Panc1 (cell line): ENCODE data around the gene HTR1E. TPM values are rescaled to one million over a fixed set of nuclear protein-coding genes. Genes with fewer than 3 reads are reported as not detected.

Experiments used
- ATAC-seq: fragments of 200-7000 bp; cut with Tn5 transposase; 2 replicates; pipeline ENCODE4 v1.9.1; 2020; ENCODE audit warnings: mild to moderate bottlenecking, moderate library complexity
- BruUV-seq: library from RNA; stranded (reverse); fragments of 400-500 nt; replicated peaks from 2 replicates; lab custom pipeline; 2021; lab: Mats Ljungman, UMichigan
- CTCF ChIA-PET: fragments of 300-600 bp; sonication (Branson Sonifier 250); formaldehyde crosslinking; loops from one replicate; lab custom pipeline; 2022; ENCODE audit warnings: antibody characterized with exemption; lab: Charles Lee
- POLR2A ChIA-PET: fragments of 300-600 bp; sonication (Branson Sonifier 250); formaldehyde crosslinking; loops from one replicate; lab custom pipeline; 2022; ENCODE audit warnings: antibody characterized with exemption; lab: Charles Lee
- DNase-seq: peaks from one replicate; pipeline ENCODE4 v3.0.0-alpha.2; 2010; ENCODE audit warnings: low read depth, low spot score
- H3K27ac ChIP-seq: 2 replicates; pipeline ENCODE4 v1.5.1; 2011; ENCODE audit warnings: mild to moderate bottlenecking, low read length, inconsistent platforms
- H3K27me3 ChIP-seq: fragments of 200-500 bp; sonication (Bioruptor generic); 2 replicates; pipeline ENCODE4 v1.6.0; 2014; ENCODE audit warnings: low read length, inconsistent platforms; ENCODE audit not compliant: control insufficient read depth, insufficient read depth
- H3K36me3 ChIP-seq: fragments of 200-500 bp; sonication (Bioruptor generic); 2 replicates; pipeline ENCODE4 v1.5.1; 2014; ENCODE audit warnings: inconsistent platforms, mild to moderate bottlenecking, low read length, moderate library complexity; ENCODE audit not compliant: control insufficient read depth, insufficient read depth
- H3K4me1 ChIP-seq: 2 replicates; pipeline ENCODE4 v1.5.1; 2011; ENCODE audit warnings: inconsistent platforms, mild to moderate bottlenecking, low read length, moderate library complexity; ENCODE audit not compliant: control insufficient read depth, insufficient read depth
- H3K4me3 ChIP-seq, 2 experiments: 2 replicates each; pipeline ENCODE4 v1.5.1; 2011 to 2012; ENCODE audit warnings: low read depth in 2 of 2, low read length in 2 of 2, mild to moderate bottlenecking in 2 of 2, inconsistent platforms in 1 of 2, moderate library complexity in 1 of 2
- H3K9me3 ChIP-seq: fragments of 200-500 bp; sonication (Bioruptor generic); 2 replicates; pipeline ENCODE4 v1.5.1; 2014; ENCODE audit warnings: low read depth, mild to moderate bottlenecking, inconsistent platforms, low read length, moderate library complexity; ENCODE audit not compliant: control insufficient read depth, insufficient read depth
- CTCF ChIP-seq: fragments of 450-650 bp; IDR thresholded peaks from 2 replicates; pipeline ENCODE4 v1.5.1; 2017; ENCODE audit warnings: mild to moderate bottlenecking
- POLR2AphosphoS5 ChIP-seq: IDR thresholded peaks from 2 replicates; pipeline ENCODE4 v1.6.1; 2012; ENCODE audit warnings: mild to moderate bottlenecking, low read depth, low read length, moderate library complexity
- REST ChIP-seq, 2 experiments: IDR thresholded peaks; 2 replicates each; pipeline ENCODE4 v1.6.1; 2011 to 2012; ENCODE audit warnings: low read depth in 2 of 2, control low read depth in 1 of 2, low read length in 1 of 2, mild to moderate bottlenecking in 1 of 2, moderate library complexity in 1 of 2; ENCODE audit not compliant: insufficient read depth in 1 of 2
- SIN3A ChIP-seq: IDR thresholded peaks from 2 replicates; pipeline ENCODE4 v1.6.1; 2012; ENCODE audit warnings: low read depth, mild to moderate bottlenecking, low read length, moderate library complexity, borderline replicate concordance; ENCODE audit not compliant: insufficient read depth
- TCF7L2 ChIP-seq: IDR thresholded peaks from 2 replicates; pipeline ENCODE4 v1.6.1; 2011; ENCODE audit warnings: mild to moderate bottlenecking, low read depth, low read length, inconsistent platforms
- in situ Hi-C: cut with HindIII; loops from 2 replicates; pipeline ENCODE4 v1.10.0; 2016; ENCODE audit warnings: low sequenced_read_pairs, low pct_unique_long_range_greater_than_20kb
- intact Hi-C: fragments of 100-400 bp; cut with micrococcal nuclease; formaldehyde crosslinking; loops from one replicate; pipeline ENCODE4 v1.10.0; 2022; ENCODE audit not compliant: unreplicated experiment
- total RNA-seq: library from RNA; stranded (reverse); gene quantifications from one replicate; pipeline ENCODE4 v1.2.1, GENCODE V29; 2021; ENCODE audit not compliant: unreplicated experiment

HTR1E gene
- total RNA-seq, 1 experiment from 2014 or later: not detected

DNA sequence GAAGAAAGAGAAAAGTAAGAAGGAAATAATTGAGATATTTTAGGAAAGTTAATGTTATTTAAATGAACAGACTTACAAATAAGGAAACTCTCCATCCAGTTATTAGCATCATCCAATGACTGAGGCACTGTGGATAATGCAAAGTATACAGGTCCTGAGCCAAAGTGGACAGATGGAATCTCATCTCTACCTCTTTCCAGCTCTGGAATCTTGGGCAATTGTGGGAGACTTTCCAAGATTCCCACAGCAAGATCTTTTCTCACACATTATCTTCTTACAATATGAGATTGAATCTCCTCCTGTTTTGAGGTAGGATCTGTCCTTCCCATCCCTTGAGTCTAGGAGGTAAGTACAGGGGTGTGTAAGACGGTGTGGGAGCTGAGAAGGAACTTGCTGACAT lies 28.9 kb downstream of the HTR1E start:
- intact Hi-C loops: no loop called here
- H3K4me1 ChIP-seq: no peaks in the 10 kb centered on the region
- no peak overlapping the region for H3K27ac ChIP-seq
- no peak overlapping the region for H3K4me3 ChIP-seq
- TF ChIP-seq REST (IDR thresholded peaks at IDR 0.05; ENCODE audit: insufficient read depth in 1 of 2, low read depth in 2 of 2, low read length in 1 of 2) (no peak), TCF7L2 (no peak), CTCF (no peak), SIN3A (no peak), POLR2AphosphoS5 (no peak)
- no peak for ATAC-seq
- CTCF ChIA-PET: no interaction called here
- BruUV-seq: no TSS peak
- DNase-seq: no peak
- no peaks in the 10 kb centered on the region for H3K9me3 ChIP-seq
- H3K27me3 ChIP-seq: peaks cover 4% of the 10 kb centered on the region
- in situ Hi-C loops: no loop called here
- POLR2A ChIA-PET: no interaction called here
- H3K36me3 ChIP-seq: no peaks in the 10 kb centered on the region

DNA sequence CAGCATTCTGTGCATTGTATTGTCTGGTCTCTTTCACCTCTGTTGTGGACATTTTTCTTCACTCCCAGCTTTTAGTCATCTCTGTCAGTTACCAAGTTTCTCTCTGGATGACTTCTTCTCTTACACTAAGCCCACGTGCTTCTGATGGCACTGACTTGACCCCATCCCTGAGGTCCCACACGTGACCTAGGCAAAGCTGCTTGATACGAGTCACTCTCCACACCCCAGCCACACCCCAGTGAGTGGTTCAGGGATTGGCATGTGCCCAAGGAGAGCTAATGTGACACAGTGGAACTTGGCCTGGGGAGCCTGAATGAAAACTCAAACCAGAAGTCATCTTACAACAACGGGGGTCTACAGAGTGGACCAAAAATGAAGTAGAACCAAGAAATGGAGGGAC lies 32.2 kb downstream of the HTR1E start:
- TF ChIP-seq SIN3A: no peak
- no peak for TF ChIP-seq CTCF
- no peak for TF ChIP-seq POLR2AphosphoS5
- no peak for TF ChIP-seq REST (IDR thresholded peaks at IDR 0.05; ENCODE audit: insufficient read depth in 1 of 2, low read depth in 2 of 2, low read length in 1 of 2)
- TF ChIP-seq TCF7L2: no peak
- Histone ChIP-seq H3K4me3 (no peak overlapping the region), H3K36me3 (no peaks in the 10 kb centered on the region), H3K27me3 (peaks cover 4% of the 10 kb centered on the region), H3K4me1 (no peaks in the 10 kb centered on the region), H3K27ac (no peak overlapping the region), H3K9me3 (no peaks in the 10 kb centered on the region)
- CTCF ChIA-PET: no interaction called here
- in situ Hi-C loops: no loop called here
- DNase-seq (no peak), ATAC-seq (no peak)
- BruUV-seq: no TSS peak
- POLR2A ChIA-PET: no interaction called here
- intact Hi-C loops: no loop called here
